VCaP (cell line): ENCODE results near the gene C10orf53.
A peak's percentile ranks its signal among the peaks of the same experiment; 100 is the strongest.
"Not testable (repeated sequence)": the region's sequence is repeated elsewhere in the genome, so short reads cannot be mapped to it uniquely, and the experiment has no call there.

Source experiments
- H3K27ac ChIP-seq: fragments of 450-650 bp; 2 replicates; pipeline ENCODE4 v1.5.1; 2017
- TF ChIP-seq, protein P1 (sequence below): fragments of 450-650 bp; conservative IDR thresholded peaks from 2 replicates; pipeline ENCODE4 v1.5.1; 2017; ENCODE audit warnings: mild to moderate bottlenecking, moderate library complexity

Gene C10orf53

DNA sequence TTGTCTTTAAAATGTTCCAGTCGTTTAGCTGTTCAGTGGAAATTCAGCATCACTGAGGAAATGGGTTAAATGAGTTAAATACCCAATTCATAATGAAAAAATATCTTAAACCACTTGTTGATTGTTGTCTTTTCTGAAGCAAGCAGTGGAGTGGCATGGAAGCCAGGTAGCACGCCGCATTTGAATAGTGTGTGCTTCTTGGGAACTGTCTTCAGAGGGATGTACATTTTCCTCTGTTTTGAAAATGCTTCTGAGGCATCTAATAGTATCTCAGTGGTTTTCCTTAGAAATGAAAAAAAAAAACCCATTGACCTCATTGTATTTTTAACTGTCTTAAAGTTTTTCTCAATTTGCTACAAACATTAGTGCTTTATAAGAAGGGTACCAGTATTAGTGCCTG lies 28.1 kb downstream of the C10orf53 start:
- TF ChIP-seq, protein P1, sequence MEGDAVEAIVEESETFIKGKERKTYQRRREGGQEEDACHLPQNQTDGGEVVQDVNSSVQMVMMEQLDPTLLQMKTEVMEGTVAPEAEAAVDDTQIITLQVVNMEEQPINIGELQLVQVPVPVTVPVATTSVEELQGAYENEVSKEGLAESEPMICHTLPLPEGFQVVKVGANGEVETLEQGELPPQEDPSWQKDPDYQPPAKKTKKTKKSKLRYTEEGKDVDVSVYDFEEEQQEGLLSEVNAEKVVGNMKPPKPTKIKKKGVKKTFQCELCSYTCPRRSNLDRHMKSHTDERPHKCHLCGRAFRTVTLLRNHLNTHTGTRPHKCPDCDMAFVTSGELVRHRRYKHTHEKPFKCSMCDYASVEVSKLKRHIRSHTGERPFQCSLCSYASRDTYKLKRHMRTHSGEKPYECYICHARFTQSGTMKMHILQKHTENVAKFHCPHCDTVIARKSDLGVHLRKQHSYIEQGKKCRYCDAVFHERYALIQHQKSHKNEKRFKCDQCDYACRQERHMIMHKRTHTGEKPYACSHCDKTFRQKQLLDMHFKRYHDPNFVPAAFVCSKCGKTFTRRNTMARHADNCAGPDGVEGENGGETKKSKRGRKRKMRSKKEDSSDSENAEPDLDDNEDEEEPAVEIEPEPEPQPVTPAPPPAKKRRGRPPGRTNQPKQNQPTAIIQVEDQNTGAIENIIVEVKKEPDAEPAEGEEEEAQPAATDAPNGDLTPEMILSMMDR: no peak
- H3K27ac ChIP-seq: no peak overlapping the region

DNA sequence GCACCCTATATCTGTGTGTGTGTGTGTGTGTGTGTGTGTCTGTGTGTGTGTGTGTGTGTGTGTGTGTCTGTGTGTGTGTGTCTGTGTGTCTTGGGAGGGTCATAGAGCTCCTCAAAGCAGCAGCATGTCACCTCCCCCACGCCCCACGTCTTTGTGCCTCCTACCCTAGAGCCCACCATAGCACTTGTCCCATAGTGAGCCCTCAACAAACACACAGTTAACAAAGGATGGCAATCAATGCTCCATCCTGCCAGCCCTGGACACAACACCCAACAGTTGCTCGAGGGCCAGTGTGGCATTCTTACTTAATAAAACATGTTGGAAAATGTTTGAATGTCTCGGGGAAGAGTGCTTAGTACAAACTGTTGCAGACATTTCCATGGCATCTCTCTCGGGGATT lies 30.5 kb downstream of the C10orf53 start:
- TF ChIP-seq, protein P1: no peak
- no peak overlapping the region for H3K27ac ChIP-seq

DNA sequence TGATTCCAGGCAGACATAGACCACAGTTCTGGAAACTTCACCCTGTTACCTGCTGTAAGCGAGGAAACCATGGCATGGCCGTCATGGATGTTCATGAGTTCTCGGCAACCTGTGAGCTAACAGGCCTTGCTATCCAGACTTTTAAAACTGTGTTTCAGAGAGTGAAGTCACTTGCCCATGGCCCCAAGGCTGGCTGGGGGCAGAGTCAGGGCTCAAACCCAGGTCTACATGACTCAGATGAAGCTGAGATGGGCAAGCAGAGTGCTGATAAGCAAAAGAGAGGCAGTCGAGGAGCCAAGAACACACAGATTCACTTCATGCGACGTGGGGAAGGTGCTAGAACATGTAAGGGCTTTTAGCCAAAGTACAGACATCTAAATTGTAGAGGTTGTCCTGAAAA lies 31.5 kb downstream of the C10orf53 start:
- H3K27ac ChIP-seq: no peak overlapping the region
- TF ChIP-seq, protein P1: no peak

DNA sequence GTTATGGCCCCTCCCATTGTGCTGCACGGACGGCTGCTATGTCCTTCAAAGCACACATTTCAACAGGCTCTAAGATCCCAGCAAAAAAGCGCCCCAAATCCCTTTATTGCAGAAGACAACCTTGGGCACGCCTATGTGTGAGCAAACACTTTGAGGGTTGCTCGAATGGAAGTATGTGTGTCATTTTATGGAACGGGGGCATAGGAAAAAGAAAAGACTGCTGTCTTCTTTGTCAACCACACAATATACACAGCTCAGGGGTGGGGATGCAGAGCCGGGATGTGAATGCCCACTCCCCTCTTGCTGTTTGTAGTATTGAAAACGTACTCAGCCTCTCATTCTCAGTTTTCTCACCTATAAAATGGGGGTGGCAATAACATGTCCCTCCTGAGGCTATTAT lies 32.0 kb downstream of the C10orf53 start:
- no peak overlapping the region for H3K27ac ChIP-seq
- TF ChIP-seq, protein P1: no peak

DNA sequence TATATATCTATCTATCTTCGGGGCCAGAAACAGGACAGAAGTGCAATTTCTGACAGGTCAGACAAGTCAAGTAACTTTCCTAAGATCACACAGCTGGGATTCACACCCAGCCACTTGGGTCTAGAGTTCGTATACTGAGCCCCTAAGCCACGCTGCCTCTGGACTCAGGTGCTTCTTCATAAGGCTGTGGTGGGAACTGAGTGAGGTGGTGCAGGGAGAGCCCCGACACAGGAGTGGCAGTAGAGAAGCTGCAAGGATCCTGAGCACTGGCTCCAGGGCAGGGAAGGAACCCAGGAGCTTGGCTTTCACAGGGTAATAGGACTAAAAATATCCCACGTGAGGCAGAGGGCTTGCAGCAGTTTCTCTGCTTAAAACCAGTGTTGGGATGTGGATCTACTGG lies 33.8 kb downstream of the C10orf53 start:
- no peak overlapping the region for H3K27ac ChIP-seq
- TF ChIP-seq, protein P1: no peak

DNA sequence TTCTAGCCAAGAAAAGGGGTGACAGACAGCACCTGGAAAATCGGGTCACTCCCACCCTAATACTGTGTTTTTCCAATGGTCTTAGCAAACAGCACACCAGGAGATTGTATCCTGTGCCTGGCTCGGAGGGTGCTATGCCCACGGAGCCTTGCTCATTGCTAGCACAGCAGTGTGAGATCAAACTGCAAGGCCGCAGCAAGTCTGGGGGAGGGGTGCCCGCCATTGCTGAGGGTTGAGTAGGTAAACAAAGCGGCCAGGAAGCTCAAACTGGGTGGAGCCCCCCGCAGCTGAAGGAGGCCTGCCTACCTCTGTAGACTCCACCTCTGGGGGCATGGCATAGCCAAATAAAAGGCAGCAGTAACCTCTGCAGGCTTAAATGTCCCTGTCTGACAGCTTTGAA lies 35.7 kb downstream of the C10orf53 start:
- not testable (repeated sequence) for H3K27ac ChIP-seq

DNA sequence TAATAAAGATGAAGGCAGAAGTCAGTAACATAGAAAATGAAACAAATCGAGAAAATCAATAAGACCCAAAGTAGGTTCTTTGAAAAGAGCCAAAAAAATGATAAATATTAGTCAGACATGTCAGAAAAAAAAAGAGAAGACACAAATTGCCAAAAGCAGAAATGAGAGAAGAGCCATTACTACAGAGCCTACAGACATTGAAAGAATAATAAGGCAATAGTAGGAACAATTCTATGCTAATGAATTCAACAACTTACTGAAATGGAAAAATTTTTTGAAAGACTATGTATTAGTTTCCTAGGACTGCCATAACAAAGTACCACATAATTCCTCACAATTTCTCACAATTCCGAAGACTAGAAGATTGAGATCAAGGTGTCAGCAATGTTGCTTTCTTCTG lies 47.1 kb downstream of the C10orf53 start:
- TF ChIP-seq, protein P1: no peak

DNA sequence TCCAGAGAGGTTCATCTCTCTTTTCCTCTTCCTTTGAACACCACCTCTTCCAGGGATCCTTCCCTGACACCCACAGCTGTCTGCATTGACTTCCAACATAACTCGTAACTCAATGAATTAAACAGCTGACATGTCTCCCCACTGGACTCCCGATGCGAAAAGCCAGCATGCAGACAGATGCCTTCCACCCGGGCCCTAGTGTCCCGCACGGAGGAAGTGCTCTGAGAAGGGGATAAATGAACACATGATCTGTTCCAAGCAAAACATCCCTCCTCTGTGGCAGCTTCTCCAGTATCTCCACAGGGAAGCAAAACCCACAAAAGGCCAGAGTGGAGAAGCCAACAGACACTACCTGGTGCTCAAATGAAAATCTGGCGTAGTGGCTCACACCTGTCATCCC lies 54.4 kb downstream of the C10orf53 start:
- peak overlapping the region; percentile 81 for H3K27ac ChIP-seq
- TF ChIP-seq, protein P1: no peak

More for the DNA sequence above, 47.1 kb downstream of the C10orf53 start:
- no peak overlapping the region for H3K27ac ChIP-seq
